GM23338 (cell line): ENCODE data around the gene MTMR8. TPM values are rescaled to one million over a fixed set of nuclear protein-coding genes. Genes with fewer than 3 reads are reported as not detected.

Experiments
- ATAC-seq: fragments of 200-7000 bp; cut with Tn5 transposase; 3 replicates; pipeline ENCODE4 v1.9.1; 2020
- DNase-seq: peaks from one replicate; pipeline ENCODE4 v3.0.0-alpha.2; 2015; ENCODE audit warnings: low spot score
- H2AFZ ChIP-seq: fragments of 200-600 bp; sonication (generic); 2 replicates; pipeline ENCODE4 v1.8.0; 2016; ENCODE audit warnings: antibody characterized with exemption, mild to moderate bottlenecking, moderate library complexity
- H3F3A ChIP-seq: fragments of 200-600 bp; sonication (generic); replicated peaks from 2 replicates; pipeline ENCODE4 v1.8.0; 2017; ENCODE audit warnings: antibody characterized with exemption, mixed run types, low read depth
- H3K27ac ChIP-seq: fragments of 200-600 bp; sonication (generic); 2 replicates; pipeline ENCODE4 v1.6.1; 2016; ENCODE audit warnings: low read depth
- H3K27me3 ChIP-seq: fragments of 200-600 bp; sonication (generic); 2 replicates; pipeline ENCODE4 v1.8.0; 2016; ENCODE audit warnings: mild to moderate bottlenecking, mixed run types, moderate library complexity; ENCODE audit not compliant: insufficient read depth
- H3K36me3 ChIP-seq: fragments of 200-600 bp; sonication (generic); 2 replicates; pipeline ENCODE4 v1.8.0; 2016; ENCODE audit warnings: mild to moderate bottlenecking; ENCODE audit not compliant: insufficient read depth
- H3K4me1 ChIP-seq: fragments of 200-600 bp; sonication (generic); 2 replicates; pipeline ENCODE4 v1.8.0; 2016; ENCODE audit warnings: mild to moderate bottlenecking, moderate library complexity; ENCODE audit not compliant: insufficient read depth
- H3K4me2 ChIP-seq: fragments of 200-600 bp; sonication (generic); 2 replicates; pipeline ENCODE4 v1.7.1; 2017; ENCODE audit warnings: mixed run types
- H3K4me3 ChIP-seq: fragments of 200-600 bp; sonication (generic); 2 replicates; pipeline ENCODE4 v1.6.1; 2016; ENCODE audit warnings: mixed run types
- H3K79me2 ChIP-seq: fragments of 200-600 bp; sonication (generic); replicated peaks from 2 replicates; pipeline ENCODE4 v1.8.0; 2017; ENCODE audit warnings: mild to moderate bottlenecking; ENCODE audit not compliant: insufficient read depth
- H3K9me2 ChIP-seq: fragments of 200-600 bp; sonication (generic); 2 replicates; pipeline ENCODE4 v1.8.0; 2017; ENCODE audit not compliant: insufficient read depth
- H4K20me1 ChIP-seq: fragments of 200-600 bp; sonication (generic); replicated peaks from 2 replicates; pipeline ENCODE4 v1.8.0; 2017; ENCODE audit warnings: mild to moderate bottlenecking; ENCODE audit not compliant: insufficient read depth
- H3K27ac Mint-ChIP-seq: 2 replicates; pipeline ENCODE4 v1.8.0; 2020; ENCODE audit warnings: inconsistent platforms, mild to moderate bottlenecking, moderate library complexity, mixed read lengths
- H3K27me3 Mint-ChIP-seq: 3 replicates; pipeline ENCODE4 v1.8.0; 2022; ENCODE audit warnings: low read depth, mild to moderate bottlenecking, moderate library complexity, mixed read lengths, inconsistent platforms; ENCODE audit not compliant: insufficient read depth, poor library complexity
- H3K36me3 Mint-ChIP-seq: 3 replicates; pipeline ENCODE4 v1.8.0; 2021; ENCODE audit warnings: low read depth, mild to moderate bottlenecking, inconsistent platforms, moderate library complexity, mixed read lengths
- H3K4me1 Mint-ChIP-seq: 3 replicates; pipeline ENCODE4 v1.8.0; 2020; ENCODE audit warnings: mild to moderate bottlenecking, inconsistent platforms, mixed read lengths
- H3K4me3 Mint-ChIP-seq: 3 replicates; pipeline ENCODE4 v1.8.0; 2021; ENCODE audit warnings: moderate library complexity, mild to moderate bottlenecking, inconsistent platforms, mixed read lengths
- H3K9me3 Mint-ChIP-seq: 3 replicates; pipeline ENCODE4 v1.8.0; 2020; ENCODE audit warnings: moderate library complexity, mild to moderate bottlenecking, inconsistent platforms, mixed read lengths
- CREB1 ChIP-seq: fragments of 250-450 bp; sonication (Bioruptor Pico); IDR thresholded peaks from 2 replicates; pipeline ENCODE4 v1.5.0; 2020; ENCODE audit warnings: low read depth, mild to moderate bottlenecking, moderate library complexity
- EZH2 ChIP-seq: fragments of 200-600 bp; sonication (generic); IDR thresholded peaks from one replicate; pipeline ENCODE4 v1.8.0; 2017; ENCODE audit warnings: antibody characterized with exemption, mild to moderate bottlenecking, low read depth; ENCODE audit not compliant: unreplicated experiment
- EZH2phosphoT487 ChIP-seq: fragments of 200-600 bp; sonication (generic); IDR thresholded peaks from one replicate; pipeline ENCODE4 v1.8.1; 2018; ENCODE audit warnings: antibody characterized with exemption; ENCODE audit not compliant: unreplicated experiment
- JUNB ChIP-seq: IDR thresholded peaks from one replicate; pipeline ENCODE4 v1.6.1; 2016; ENCODE audit warnings: antibody characterized with exemption; ENCODE audit not compliant: unreplicated experiment
- NANOG ChIP-seq: IDR thresholded peaks from 2 replicates; pipeline ENCODE4 v1.6.1; 2016; ENCODE audit warnings: antibody characterized with exemption, borderline replicate concordance
- POLR2AphosphoS5 ChIP-seq: IDR thresholded peaks from 2 replicates; pipeline ENCODE4 v1.6.1; 2016; ENCODE audit warnings: antibody characterized with exemption, low read depth
- STAT1 ChIP-seq: IDR thresholded peaks from one replicate; pipeline ENCODE4 v1.6.1; 2016; ENCODE audit warnings: antibody characterized with exemption; ENCODE audit not compliant: unreplicated experiment
- ZNF114 ChIP-seq: fragments of 250-450 bp; sonication (Bioruptor Pico); IDR thresholded peaks from 2 replicates; pipeline ENCODE4 v1.5.0; 2020; ENCODE audit warnings: mild to moderate bottlenecking, moderate library complexity
- ZNF331 ChIP-seq: fragments of 250-450 bp; sonication (Bioruptor Pico); IDR thresholded peaks from 2 replicates; pipeline ENCODE4 v1.5.0; 2020; ENCODE audit warnings: low read depth, mild to moderate bottlenecking, moderate library complexity
- polyA plus RNA-seq: library from polyadenylated mRNA; unstranded; fragments of >200 nt; fragmentation: Nextera tagmentation; extraction: Ambion mirVana; gene quantifications from 2 replicates; pipeline ENCODE4 v1.2.1, GENCODE V29; 2016
- total RNA-seq: library from RNA; depleted of rRNA; stranded (reverse); fragments of >200 nt; shearing (Covaris generic); gene quantifications from 2 replicates; pipeline ENCODE4 v1.2.3, GENCODE V29; 2014
- TF ChIP-seq, protein P1 (sequence below), 2 experiments: fragments of 200-600 bp in 1 of 2; sonication (generic) in 1 of 2; conservative IDR thresholded peaks; 2 replicates each; pipeline versions ENCODE4 v1.5.1 to v1.6.1; 2016 to 2017; ENCODE audit warnings: antibody characterized with exemption in 2 of 2, low read depth in 2 of 2, mild to moderate bottlenecking in 2 of 2, moderate library complexity in 1 of 2
- TF ChIP-seq, protein P2 (sequence below): IDR thresholded peaks from 2 replicates; pipeline ENCODE4 v1.6.1; 2016; ENCODE audit warnings: antibody characterized with exemption
- TF ChIP-seq, protein P3 (sequence below): IDR thresholded peaks from one replicate; pipeline ENCODE4 v1.6.1; 2018; ENCODE audit warnings: antibody characterized with exemption; ENCODE audit not compliant: unreplicated experiment
- TF ChIP-seq, protein P4 (sequence below): fragments of 250-450 bp; sonication (Bioruptor Pico); IDR thresholded peaks from 2 replicates; pipeline ENCODE4 v1.5.0; 2020; ENCODE audit warnings: mild to moderate bottlenecking, moderate library complexity

The MTMR8 gene
- total and polyA plus RNA-seq, 2 experiments from 2014 or later: 5.6 to 8.8 TPM

DNA sequence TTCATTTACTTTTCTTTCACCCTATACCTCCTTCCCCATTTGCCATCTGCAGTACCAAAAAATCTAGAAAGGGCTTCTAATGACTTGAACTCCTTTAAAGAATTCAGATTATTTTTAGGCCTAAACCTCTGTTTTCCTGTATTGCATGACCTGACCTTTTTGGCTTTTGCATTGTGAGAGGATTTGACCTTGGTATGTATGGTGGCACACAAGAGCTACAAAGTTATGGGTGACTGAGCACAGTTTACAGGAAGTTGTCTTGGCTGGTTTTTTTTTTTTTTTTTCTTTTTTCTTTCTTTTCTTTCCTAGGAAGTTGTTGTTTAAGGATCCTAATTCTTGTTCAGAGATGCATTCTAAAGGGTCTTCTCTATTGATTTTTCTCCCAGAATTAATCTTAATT, 32.0 kb upstream of the MTMR8 start:
- Mint-ChIP-seq H3K4me1 (peaks cover 28% of the 10 kb centered on the region; the same call in 2 of the 3 replicates), H3K4me3 (peak overlapping the region; percentile 27; the same call in 1 of the 3 replicates), H3K27ac (peak overlapping the region; percentile 95; the same call in 1 of the 2 replicates), H3K9me3 (0 out of 3 replicates have a peak, but pooled peaks cover 2% of the 10 kb centered on the region), H3K27me3 (peaks cover 7% of the 10 kb centered on the region), H3K36me3 (no peaks in the 10 kb centered on the region; the same call in 2 of the 3 replicates)
- Histone ChIP-seq H3K4me2 (peak overlapping the region; percentile 67), H3K4me1 (peaks cover 34% of the 10 kb centered on the region), H3K9me2 (0 out of 2 replicates have a peak, but pooled peaks cover 5% of the 10 kb centered on the region), H3K27ac (no peak overlapping the region; the same call in 1 of the 2 replicates), H3F3A (no peaks in the 10 kb centered on the region), H3K36me3 (no peaks in the 10 kb centered on the region), H2AFZ (no peak overlapping the region), H3K27me3 (no peaks in the 10 kb centered on the region), H3K79me2 (no peaks in the 10 kb centered on the region), H3K4me3 (no peak overlapping the region), H4K20me1 (no peaks in the 10 kb centered on the region)
- no peak for TF ChIP-seq JUNB
- no peak for TF ChIP-seq EZH2phosphoT487
- TF ChIP-seq, protein P1, sequence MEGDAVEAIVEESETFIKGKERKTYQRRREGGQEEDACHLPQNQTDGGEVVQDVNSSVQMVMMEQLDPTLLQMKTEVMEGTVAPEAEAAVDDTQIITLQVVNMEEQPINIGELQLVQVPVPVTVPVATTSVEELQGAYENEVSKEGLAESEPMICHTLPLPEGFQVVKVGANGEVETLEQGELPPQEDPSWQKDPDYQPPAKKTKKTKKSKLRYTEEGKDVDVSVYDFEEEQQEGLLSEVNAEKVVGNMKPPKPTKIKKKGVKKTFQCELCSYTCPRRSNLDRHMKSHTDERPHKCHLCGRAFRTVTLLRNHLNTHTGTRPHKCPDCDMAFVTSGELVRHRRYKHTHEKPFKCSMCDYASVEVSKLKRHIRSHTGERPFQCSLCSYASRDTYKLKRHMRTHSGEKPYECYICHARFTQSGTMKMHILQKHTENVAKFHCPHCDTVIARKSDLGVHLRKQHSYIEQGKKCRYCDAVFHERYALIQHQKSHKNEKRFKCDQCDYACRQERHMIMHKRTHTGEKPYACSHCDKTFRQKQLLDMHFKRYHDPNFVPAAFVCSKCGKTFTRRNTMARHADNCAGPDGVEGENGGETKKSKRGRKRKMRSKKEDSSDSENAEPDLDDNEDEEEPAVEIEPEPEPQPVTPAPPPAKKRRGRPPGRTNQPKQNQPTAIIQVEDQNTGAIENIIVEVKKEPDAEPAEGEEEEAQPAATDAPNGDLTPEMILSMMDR (conservative IDR thresholded peaks at IDR 0.05; ENCODE audit: low read depth in 2 of 2): no peak
- TF ChIP-seq, protein P2, sequence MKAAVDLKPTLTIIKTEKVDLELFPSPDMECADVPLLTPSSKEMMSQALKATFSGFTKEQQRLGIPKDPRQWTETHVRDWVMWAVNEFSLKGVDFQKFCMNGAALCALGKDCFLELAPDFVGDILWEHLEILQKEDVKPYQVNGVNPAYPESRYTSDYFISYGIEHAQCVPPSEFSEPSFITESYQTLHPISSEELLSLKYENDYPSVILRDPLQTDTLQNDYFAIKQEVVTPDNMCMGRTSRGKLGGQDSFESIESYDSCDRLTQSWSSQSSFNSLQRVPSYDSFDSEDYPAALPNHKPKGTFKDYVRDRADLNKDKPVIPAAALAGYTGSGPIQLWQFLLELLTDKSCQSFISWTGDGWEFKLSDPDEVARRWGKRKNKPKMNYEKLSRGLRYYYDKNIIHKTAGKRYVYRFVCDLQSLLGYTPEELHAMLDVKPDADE: no peak
- no peak for TF ChIP-seq CREB1 (CRISPR knock-in tag)
- TF ChIP-seq ZNF114 (CRISPR knock-in tag): no peak
- no peak for TF ChIP-seq ZNF331 (CRISPR knock-in tag)
- no peak for TF ChIP-seq POLR2AphosphoS5
- TF ChIP-seq, protein P3, sequence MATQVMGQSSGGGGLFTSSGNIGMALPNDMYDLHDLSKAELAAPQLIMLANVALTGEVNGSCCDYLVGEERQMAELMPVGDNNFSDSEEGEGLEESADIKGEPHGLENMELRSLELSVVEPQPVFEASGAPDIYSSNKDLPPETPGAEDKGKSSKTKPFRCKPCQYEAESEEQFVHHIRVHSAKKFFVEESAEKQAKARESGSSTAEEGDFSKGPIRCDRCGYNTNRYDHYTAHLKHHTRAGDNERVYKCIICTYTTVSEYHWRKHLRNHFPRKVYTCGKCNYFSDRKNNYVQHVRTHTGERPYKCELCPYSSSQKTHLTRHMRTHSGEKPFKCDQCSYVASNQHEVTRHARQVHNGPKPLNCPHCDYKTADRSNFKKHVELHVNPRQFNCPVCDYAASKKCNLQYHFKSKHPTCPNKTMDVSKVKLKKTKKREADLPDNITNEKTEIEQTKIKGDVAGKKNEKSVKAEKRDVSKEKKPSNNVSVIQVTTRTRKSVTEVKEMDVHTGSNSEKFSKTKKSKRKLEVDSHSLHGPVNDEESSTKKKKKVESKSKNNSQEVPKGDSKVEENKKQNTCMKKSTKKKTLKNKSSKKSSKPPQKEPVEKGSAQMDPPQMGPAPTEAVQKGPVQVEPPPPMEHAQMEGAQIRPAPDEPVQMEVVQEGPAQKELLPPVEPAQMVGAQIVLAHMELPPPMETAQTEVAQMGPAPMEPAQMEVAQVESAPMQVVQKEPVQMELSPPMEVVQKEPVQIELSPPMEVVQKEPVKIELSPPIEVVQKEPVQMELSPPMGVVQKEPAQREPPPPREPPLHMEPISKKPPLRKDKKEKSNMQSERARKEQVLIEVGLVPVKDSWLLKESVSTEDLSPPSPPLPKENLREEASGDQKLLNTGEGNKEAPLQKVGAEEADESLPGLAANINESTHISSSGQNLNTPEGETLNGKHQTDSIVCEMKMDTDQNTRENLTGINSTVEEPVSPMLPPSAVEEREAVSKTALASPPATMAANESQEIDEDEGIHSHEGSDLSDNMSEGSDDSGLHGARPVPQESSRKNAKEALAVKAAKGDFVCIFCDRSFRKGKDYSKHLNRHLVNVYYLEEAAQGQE: no peak
- TF ChIP-seq NANOG: no peak
- TF ChIP-seq, protein P4, sequence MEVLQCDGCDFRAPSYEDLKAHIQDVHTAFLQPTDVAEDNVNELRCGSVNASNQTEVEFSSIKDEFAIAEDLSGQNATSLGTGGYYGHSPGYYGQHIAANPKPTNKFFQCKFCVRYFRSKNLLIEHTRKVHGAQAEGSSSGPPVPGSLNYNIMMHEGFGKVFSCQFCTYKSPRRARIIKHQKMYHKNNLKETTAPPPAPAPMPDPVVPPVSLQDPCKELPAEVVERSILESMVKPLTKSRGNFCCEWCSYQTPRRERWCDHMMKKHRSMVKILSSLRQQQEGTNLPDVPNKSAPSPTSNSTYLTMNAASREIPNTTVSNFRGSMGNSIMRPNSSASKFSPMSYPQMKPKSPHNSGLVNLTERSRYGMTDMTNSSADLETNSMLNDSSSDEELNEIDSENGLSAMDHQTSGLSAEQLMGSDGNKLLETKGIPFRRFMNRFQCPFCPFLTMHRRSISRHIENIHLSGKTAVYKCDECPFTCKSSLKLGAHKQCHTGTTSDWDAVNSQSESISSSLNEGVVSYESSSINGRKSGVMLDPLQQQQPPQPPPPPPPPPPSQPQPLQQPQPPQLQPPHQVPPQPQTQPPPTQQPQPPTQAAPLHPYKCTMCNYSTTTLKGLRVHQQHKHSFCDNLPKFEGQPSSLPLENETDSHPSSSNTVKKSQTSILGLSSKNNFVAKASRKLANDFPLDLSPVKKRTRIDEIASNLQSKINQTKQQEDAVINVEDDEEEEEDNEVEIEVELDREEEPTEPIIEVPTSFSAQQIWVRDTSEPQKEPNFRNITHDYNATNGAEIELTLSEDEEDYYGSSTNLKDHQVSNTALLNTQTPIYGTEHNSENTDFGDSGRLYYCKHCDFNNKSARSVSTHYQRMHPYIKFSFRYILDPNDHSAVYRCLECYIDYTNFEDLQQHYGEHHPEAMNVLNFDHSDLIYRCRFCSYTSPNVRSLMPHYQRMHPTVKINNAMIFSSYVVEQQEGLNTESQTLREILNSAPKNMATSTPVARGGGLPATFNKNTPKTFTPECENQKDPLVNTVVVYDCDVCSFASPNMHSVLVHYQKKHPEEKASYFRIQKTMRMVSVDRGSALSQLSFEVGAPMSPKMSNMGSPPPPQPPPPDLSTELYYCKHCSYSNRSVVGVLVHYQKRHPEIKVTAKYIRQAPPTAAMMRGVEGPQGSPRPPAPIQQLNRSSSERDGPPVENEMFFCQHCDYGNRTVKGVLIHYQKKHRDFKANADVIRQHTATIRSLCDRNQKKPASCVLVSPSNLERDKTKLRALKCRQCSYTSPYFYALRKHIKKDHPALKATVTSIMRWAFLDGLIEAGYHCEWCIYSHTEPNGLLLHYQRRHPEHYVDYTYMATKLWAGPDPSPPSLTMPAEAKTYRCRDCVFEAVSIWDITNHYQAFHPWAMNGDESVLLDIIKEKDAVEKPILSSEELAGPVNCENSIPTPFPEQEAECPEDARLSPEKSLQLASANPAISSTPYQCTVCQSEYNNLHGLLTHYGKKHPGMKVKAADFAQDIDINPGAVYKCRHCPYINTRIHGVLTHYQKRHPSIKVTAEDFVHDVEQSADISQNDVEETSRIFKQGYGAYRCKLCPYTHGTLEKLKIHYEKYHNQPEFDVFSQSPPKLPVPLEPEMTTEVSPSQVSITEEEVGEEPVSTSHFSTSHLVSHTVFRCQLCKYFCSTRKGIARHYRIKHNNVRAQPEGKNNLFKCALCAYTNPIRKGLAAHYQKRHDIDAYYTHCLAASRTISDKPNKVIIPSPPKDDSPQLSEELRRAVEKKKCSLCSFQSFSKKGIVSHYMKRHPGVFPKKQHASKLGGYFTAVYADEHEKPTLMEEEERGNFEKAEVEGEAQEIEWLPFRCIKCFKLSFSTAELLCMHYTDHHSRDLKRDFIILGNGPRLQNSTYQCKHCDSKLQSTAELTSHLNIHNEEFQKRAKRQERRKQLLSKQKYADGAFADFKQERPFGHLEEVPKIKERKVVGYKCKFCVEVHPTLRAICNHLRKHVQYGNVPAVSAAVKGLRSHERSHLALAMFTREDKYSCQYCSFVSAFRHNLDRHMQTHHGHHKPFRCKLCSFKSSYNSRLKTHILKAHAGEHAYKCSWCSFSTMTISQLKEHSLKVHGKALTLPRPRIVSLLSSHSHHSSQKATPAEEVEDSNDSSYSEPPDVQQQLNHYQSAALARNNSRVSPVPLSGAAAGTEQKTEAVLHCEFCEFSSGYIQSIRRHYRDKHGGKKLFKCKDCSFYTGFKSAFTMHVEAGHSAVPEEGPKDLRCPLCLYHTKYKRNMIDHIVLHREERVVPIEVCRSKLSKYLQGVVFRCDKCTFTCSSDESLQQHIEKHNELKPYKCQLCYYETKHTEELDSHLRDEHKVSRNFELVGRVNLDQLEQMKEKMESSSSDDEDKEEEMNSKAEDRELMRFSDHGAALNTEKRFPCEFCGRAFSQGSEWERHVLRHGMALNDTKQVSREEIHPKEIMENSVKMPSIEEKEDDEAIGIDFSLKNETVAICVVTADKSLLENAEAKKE: no peak
- TF ChIP-seq EZH2: no peak
- no peak for TF ChIP-seq STAT1
- DNase-seq (no peak), ATAC-seq (no peak)
